Pancreas (tissue), 10 donors: ENCODE data around the gene NOB1. TPM values are rescaled to one million over a fixed set of nuclear protein-coding genes. Genes with fewer than 3 reads are reported as not detected.

Source experiments
- ATAC-seq, 4 donors: fragments of 200-7000 bp; cut with Tn5 transposase; one replicate each; pipeline versions ENCODE4 v1.8.0 to v1.9.1; 2020; ENCODE audit warnings: mild to moderate bottlenecking in 4 of 4, moderate library complexity in 4 of 4
- DNase-seq, 6 donors: peaks; one replicate each; pipeline ENCODE4 v3.0.0-alpha.2; 2020
- FAIRE-seq: peaks from 2 replicates; lab custom pipeline; 2012; peaks lifted over from hg19 to GRCh38; lab: Jason Lieb, UNC
- H3K27ac ChIP-seq, 4 donors: fragments of 200-600 bp; sonication (generic); 1 replicate in 3 of 4; 2 replicates in 1 of 4; pipeline versions ENCODE4 v1.5.0 to v1.8.0; 2020
- H3K27me3 ChIP-seq, 4 donors: fragments of 200-600 bp; one replicate each; pipeline ENCODE4 v1.8.0; 2021
- H3K36me3 ChIP-seq, 3 donors: fragments of 200-600 bp; sonication (generic) in 1 of 3; one replicate each; pipeline versions ENCODE4 v1.5.0 to v1.8.0; 2020 to 2021
- H3K4me1 ChIP-seq, 3 donors: fragments of 200-600 bp; one replicate each; pipeline ENCODE4 v1.8.0; 2021
- H3K4me3 ChIP-seq, 4 donors: fragments of 200-600 bp; sonication (generic) in 2 of 4; one replicate each; pipeline versions ENCODE4 v1.5.0 to v1.8.0; 2020 to 2021
- H3K9me3 ChIP-seq, 4 donors: fragments of 200-600 bp; one replicate each; pipeline ENCODE4 v1.8.0; 2021
- WGBS, 2 donors: extraction: QIAGEN DNeasy Blood & Tissue Kit; methylation state at CpG; one replicate each; pipeline ENCODE4 v1.1.7; 2013; 5-methylcytosine and 5-hydroxymethylcytosine counted together
- intact Hi-C, 3 donors: fragments of 100-400 bp; cut with DNase I; formaldehyde crosslinking; loops; one replicate each; pipeline versions ENCODE4 v1.11.1 to v1.14.2; 2022
- polyA plus RNA-seq, 2 donors: library from polyadenylated mRNA; stranded (reverse); fragments of 200-250 nt; gene quantifications; one replicate each; pipeline ENCODE4 v1.2.3, GENCODE V29; 2013
- total RNA-seq, 6 donors: library from RNA; stranded (reverse); fragmentation: NEBNext Ultra II Directional in 4 of 6; extraction: Animal tissue kit (Norgen Biotek cat#: 25700) in 4 of 6; gene quantifications; one replicate each; pipeline versions ENCODE4 v1.2.1 to v1.2.4, GENCODE V29; 2021 to 2023
- TF ChIP-seq, protein P1 (sequence below), 4 donors: fragments of 200-600 bp; sonication (generic) in 3 of 4; IDR thresholded peaks; one replicate each; pipeline versions ENCODE4 v1.5.0 to v1.8.0; 2021; ENCODE audit warnings: antibody characterized with exemption in 4 of 4
- donor health status: healthy with polysubstance abuse.
- donor health status: DM: no; HTN: no; CAD: no; lungs with moderate emphysema.
- donor health status: DM: no; HTN: no; CAD: no.
- donor health status: control.
- donor health status: control.
- donor health status: Bipolar disorder and iron deficiency.
- donor health status: DM: yes; HTN: yes; CAD: no.
- donor health status: DM: no; HTN: no; CAD: no.
- donor health status: DM: no; HTN: no; CAD: no.
- donor health status: DM: yes; HTN: yes; CAD: no.

NOB1 gene
- total and polyA plus RNA-seq, 8 donors: 33.4 to 123 (median 55.1) TPM

DNA sequence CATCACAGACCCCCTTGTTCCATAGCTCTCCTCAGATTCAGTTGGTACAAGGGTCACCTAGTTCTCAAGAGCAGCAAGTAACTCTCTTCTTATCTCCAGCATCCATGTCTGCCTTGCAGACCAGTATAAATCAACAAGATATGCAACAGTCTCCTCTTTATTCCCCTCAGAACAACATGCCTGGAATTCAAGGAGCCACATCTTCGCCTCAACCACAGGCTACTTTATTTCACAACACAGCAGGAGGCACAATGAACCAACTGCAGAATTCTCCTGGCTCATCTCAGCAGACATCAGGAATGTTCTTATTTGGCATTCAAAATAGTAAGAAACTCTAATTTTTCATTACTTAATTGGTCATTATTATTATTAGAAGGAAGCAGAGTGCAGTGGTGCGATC is 60.8 kb downstream of the NOB1 start:
- H3K27ac ChIP-seq: no peak overlapping the region
- no peaks in the 10 kb centered on the region for H3K9me3 ChIP-seq
- DNase-seq (no peak), ATAC-seq (no peak), FAIRE-seq (no peak)
- WGBS, 2 donors: 97 to 100% methylated on average over 2 of the region's 2 CpGs
- intact Hi-C loops: no loop called here
- no peak overlapping the region for H3K4me3 ChIP-seq
- H3K27me3 ChIP-seq: no peaks in the 10 kb centered on the region
- TF ChIP-seq, protein P1, sequence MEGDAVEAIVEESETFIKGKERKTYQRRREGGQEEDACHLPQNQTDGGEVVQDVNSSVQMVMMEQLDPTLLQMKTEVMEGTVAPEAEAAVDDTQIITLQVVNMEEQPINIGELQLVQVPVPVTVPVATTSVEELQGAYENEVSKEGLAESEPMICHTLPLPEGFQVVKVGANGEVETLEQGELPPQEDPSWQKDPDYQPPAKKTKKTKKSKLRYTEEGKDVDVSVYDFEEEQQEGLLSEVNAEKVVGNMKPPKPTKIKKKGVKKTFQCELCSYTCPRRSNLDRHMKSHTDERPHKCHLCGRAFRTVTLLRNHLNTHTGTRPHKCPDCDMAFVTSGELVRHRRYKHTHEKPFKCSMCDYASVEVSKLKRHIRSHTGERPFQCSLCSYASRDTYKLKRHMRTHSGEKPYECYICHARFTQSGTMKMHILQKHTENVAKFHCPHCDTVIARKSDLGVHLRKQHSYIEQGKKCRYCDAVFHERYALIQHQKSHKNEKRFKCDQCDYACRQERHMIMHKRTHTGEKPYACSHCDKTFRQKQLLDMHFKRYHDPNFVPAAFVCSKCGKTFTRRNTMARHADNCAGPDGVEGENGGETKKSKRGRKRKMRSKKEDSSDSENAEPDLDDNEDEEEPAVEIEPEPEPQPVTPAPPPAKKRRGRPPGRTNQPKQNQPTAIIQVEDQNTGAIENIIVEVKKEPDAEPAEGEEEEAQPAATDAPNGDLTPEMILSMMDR (IDR thresholded peaks at IDR 0.05): no peak
- H3K36me3 ChIP-seq: peaks cover 0 to 52% (median 28%) of the 10 kb centered on the region in 3 donors
- H3K4me1 ChIP-seq: no peaks in the 10 kb centered on the region

GRCh38 chr16:69691980-69692911 is 62.5 kb downstream of the NOB1 start:
- H3K27me3 ChIP-seq: no peaks in the 10 kb centered on the region
- H3K27ac ChIP-seq: no peak overlapping the region
- DNase-seq (no peak), ATAC-seq (no peak), FAIRE-seq (no peak)
- intact Hi-C loops: no loop called here
- H3K9me3 ChIP-seq: no peaks in the 10 kb centered on the region
- H3K4me3 ChIP-seq: no peak overlapping the region
- TF ChIP-seq, protein P1 (IDR thresholded peaks at IDR 0.05): no peak
- no peaks in the 10 kb centered on the region for H3K4me1 ChIP-seq
- peaks cover 0 to 48% (median 28%) of the 10 kb centered on the region in 3 donors for H3K36me3 ChIP-seq
- 82 to 89% methylated on average over 4 of the region's 4 CpGs for WGBS, 2 donors

Other genes with a start within 250 kb of the NOB1 start
- 10 to 100 TPM; 11.2 to 23.6 (median 14.1) TPM for gene NFAT5, start 189.0 kb downstream of the NOB1 start, total RNA-seq
- 1 to 10 TPM; 3.7 to 4.7 TPM for gene NFAT5, start 189.0 kb downstream of the NOB1 start, polyA plus RNA-seq
- 1 to 10 TPM; 1.2 to 6.0 (median 4.9) TPM for gene NQO1, start 28.4 kb downstream of the NOB1 start, total RNA-seq
- gene NQO1, start 28.4 kb downstream of the NOB1 start, polyA plus RNA-seq: 1 to 10 TPM; 3.8 to 7.3 TPM
- gene WWP2, start 7.4 kb upstream of the NOB1 start, total RNA-seq: 10 to 100 TPM; 33.9 to 50.4 (median 35.4) TPM
- 10 to 100 TPM; 27.4 to 35.5 TPM for gene WWP2, start 7.4 kb upstream of the NOB1 start, polyA plus RNA-seq
- 1 to 10 TPM in 1 of 6 donors, under 1 TPM in 5; 0.28 to 1.6 (median 0.35) TPM for gene CLEC18A, start 196.4 kb upstream of the NOB1 start, total RNA-seq
- 1 to 10 TPM; 2.2 to 5.5 TPM for gene CLEC18A, start 196.4 kb upstream of the NOB1 start, polyA plus RNA-seq